ENCODE measurements around the gene ZNF385B. TPM values are rescaled to one million over a fixed set of nuclear protein-coding genes. Genes with fewer than 3 reads are reported as not detected.

Gene ZNF385B
- total RNA-seq, 5 donors from 2014 or later (not counting 1 experiment from before 2014, with no cell fraction given) = 0.12 TPM; not detected in 4

- no peaks in the 10 kb centered on the region for H3K4me1 ChIP-seq (ENCODE audit: control insufficient read depth in 1 of 2, extremely low read depth in 1 of 2, insufficient read depth in 2 of 2, low read length in 2 of 2)
- 67% methylated on average over 1 of the region's 2 CpGs for WGBS (ENCODE audit: insufficient coverage)
- DNase-seq = no peak
- H3K9me3 ChIP-seq = no peaks in the 10 kb centered on the region
- H3K27ac ChIP-seq (ENCODE audit: low read length) = no peak overlapping the region
- Mint-ChIP-seq H3K4me1 (no peaks in the 10 kb centered on the region), H3K27me3 (peaks cover 0 to 2% of the 10 kb centered on the region in 2 donors), H3K27ac (no peak overlapping the region), H3K36me3 (no peaks in the 10 kb centered on the region), H3K9me3 (peaks cover 0 to 2% (median 0%) of the 10 kb centered on the region in 3 donors), H3K4me3 (no peak overlapping the region)
- no peaks in the 10 kb centered on the region for H3K36me3 ChIP-seq (ENCODE audit: control insufficient read depth in 2 of 2, extremely low read depth in 1 of 2, insufficient read depth in 1 of 2, low read length in 1 of 2)
- CTCF ChIA-PET = no interaction called here
- no peak for ATAC-seq (replicated peaks in 1 of 4)
- no peak overlapping the region for H3K4me3 ChIP-seq (ENCODE audit: control insufficient read depth in 1 of 2, extremely low read depth in 1 of 2, low read length in 1 of 2)
- no peaks in the 10 kb centered on the region for H3K27me3 ChIP-seq (replicated peaks in 1 of 2; ENCODE audit: control insufficient read depth in 2 of 2, extremely low read depth in 1 of 2, insufficient read depth in 2 of 2, low read length in 1 of 2)
- POLR2A ChIA-PET = interaction anchor here in 1 of 2 donors (0.6 kb wide), 1 partner anchor 62 kb away, joined by 4 read pairs; no protein-coding TSS in a partner anchor
Measured at GRCh38 chr2:179532863-179533278, 328.5 kb downstream of the ZNF385B start.

GRCh38 chr2:179528576-179529069 is 332.8 kb downstream of the ZNF385B start:
- no peak overlapping the region for H3K27ac Mint-ChIP-seq
- Histone ChIP-seq H3K27me3 (replicated peaks in 1 of 2; ENCODE audit: control insufficient read depth in 2 of 2, extremely low read depth in 1 of 2, insufficient read depth in 2 of 2, low read length in 1 of 2) (no peaks in the 10 kb centered on the region), H3K27ac (ENCODE audit: low read length) (no peak overlapping the region), H3K9me3 (no peaks in the 10 kb centered on the region), H3K4me3 (ENCODE audit: control insufficient read depth in 1 of 2, extremely low read depth in 1 of 2, low read length in 1 of 2) (no peak overlapping the region), H3K36me3 (ENCODE audit: control insufficient read depth in 2 of 2, extremely low read depth in 1 of 2, insufficient read depth in 1 of 2, low read length in 1 of 2) (no peaks in the 10 kb centered on the region), H3K4me1 (ENCODE audit: control insufficient read depth in 1 of 2, extremely low read depth in 1 of 2, insufficient read depth in 2 of 2, low read length in 2 of 2) (no peaks in the 10 kb centered on the region)
- no peak for ATAC-seq (replicated peaks in 1 of 4)
- no peaks in the 10 kb centered on the region for H3K4me1 Mint-ChIP-seq
- H3K4me3 Mint-ChIP-seq = no peak overlapping the region
- no CpG with 5 or more reads among the region's 2 CpGs for WGBS (ENCODE audit: insufficient coverage)
- DNase-seq = no peak
- H3K9me3 Mint-ChIP-seq = no peaks in the 10 kb centered on the region
- CTCF ChIA-PET = no interaction called here
- POLR2A ChIA-PET = no interaction called here
- peaks cover 0 to 2% of the 10 kb centered on the region in 2 donors for H3K27me3 Mint-ChIP-seq
- no peaks in the 10 kb centered on the region for H3K36me3 Mint-ChIP-seq

GRCh38 chr2:179525340-179525739 is 336.1 kb downstream of the ZNF385B start:
- Mint-ChIP-seq H3K27me3 (peaks cover 0 to 2% of the 10 kb centered on the region in 2 donors), H3K4me1 (no peaks in the 10 kb centered on the region), H3K27ac (no peak overlapping the region), H3K4me3 (no peak overlapping the region), H3K9me3 (no peaks in the 10 kb centered on the region), H3K36me3 (no peaks in the 10 kb centered on the region)
- DNase-seq (no peak), ATAC-seq (replicated peaks in 1 of 4) (no peak)
- WGBS (ENCODE audit: insufficient coverage) = no CpG with 5 or more reads among the region's 3 CpGs
- H3K4me1 ChIP-seq (ENCODE audit: control insufficient read depth in 1 of 2, extremely low read depth in 1 of 2, insufficient read depth in 2 of 2, low read length in 2 of 2) = no peaks in the 10 kb centered on the region
- ChIA-PET POLR2A (no interaction called here), CTCF (no interaction called here)
- H3K27me3 ChIP-seq (replicated peaks in 1 of 2; ENCODE audit: control insufficient read depth in 2 of 2, extremely low read depth in 1 of 2, insufficient read depth in 2 of 2, low read length in 1 of 2) = no peaks in the 10 kb centered on the region
- H3K4me3 ChIP-seq (ENCODE audit: control insufficient read depth in 1 of 2, extremely low read depth in 1 of 2, low read length in 1 of 2) = no peak overlapping the region
- no peak overlapping the region for H3K27ac ChIP-seq (ENCODE audit: low read length)
- H3K9me3 ChIP-seq = no peaks in the 10 kb centered on the region
- H3K36me3 ChIP-seq (ENCODE audit: control insufficient read depth in 2 of 2, extremely low read depth in 1 of 2, insufficient read depth in 1 of 2, low read length in 1 of 2) = no peaks in the 10 kb centered on the region

- Histone ChIP-seq H3K4me1 (ENCODE audit: control insufficient read depth in 1 of 2, extremely low read depth in 1 of 2, insufficient read depth in 2 of 2, low read length in 2 of 2) (no peaks in the 10 kb centered on the region), H3K27me3 (replicated peaks in 1 of 2; ENCODE audit: control insufficient read depth in 2 of 2, extremely low read depth in 1 of 2, insufficient read depth in 2 of 2, low read length in 1 of 2) (no peaks in the 10 kb centered on the region), H3K4me3 (ENCODE audit: control insufficient read depth in 1 of 2, extremely low read depth in 1 of 2, low read length in 1 of 2) (no peak overlapping the region), H3K27ac (ENCODE audit: low read length) (no peak overlapping the region), H3K36me3 (ENCODE audit: control insufficient read depth in 2 of 2, extremely low read depth in 1 of 2, insufficient read depth in 1 of 2, low read length in 1 of 2) (no peaks in the 10 kb centered on the region), H3K9me3 (no peaks in the 10 kb centered on the region)
- POLR2A ChIA-PET = no interaction called here
- Mint-ChIP-seq H3K4me3 (no peak overlapping the region), H3K27me3 (peaks cover 0 to 2% of the 10 kb centered on the region in 2 donors), H3K27ac (no peak overlapping the region), H3K36me3 (no peaks in the 10 kb centered on the region), H3K4me1 (no peaks in the 10 kb centered on the region), H3K9me3 (no peaks in the 10 kb centered on the region)
- CTCF ChIA-PET = no interaction called here
- 20% methylated on average over 1 of the region's 5 CpGs for WGBS (ENCODE audit: insufficient coverage)
- DNase-seq (no peak), ATAC-seq (replicated peaks in 1 of 4) (no peak)
Measured at GRCh38 chr2:179524809-179525339, 336.5 kb downstream of the ZNF385B start.

- H3K4me3 Mint-ChIP-seq = no peak overlapping the region
- CTCF ChIA-PET = no interaction called here
- POLR2A ChIA-PET = no interaction called here
- no peaks in the 10 kb centered on the region for H3K4me1 ChIP-seq (ENCODE audit: control insufficient read depth in 1 of 2, extremely low read depth in 1 of 2, insufficient read depth in 2 of 2, low read length in 2 of 2)
- H3K27me3 Mint-ChIP-seq = peaks cover 0 to 3% of the 10 kb centered on the region in 2 donors
- H3K4me3 ChIP-seq (ENCODE audit: control insufficient read depth in 1 of 2, extremely low read depth in 1 of 2, low read length in 1 of 2) = no peak overlapping the region
- H3K27ac Mint-ChIP-seq = no peak overlapping the region
- no peaks in the 10 kb centered on the region for H3K9me3 Mint-ChIP-seq
- WGBS (ENCODE audit: insufficient coverage) = no CpG with 5 or more reads among the region's 1 CpG
- DNase-seq (no peak), ATAC-seq (replicated peaks in 1 of 4) (no peak)
- no peaks in the 10 kb centered on the region for H3K27me3 ChIP-seq (replicated peaks in 1 of 2; ENCODE audit: control insufficient read depth in 2 of 2, extremely low read depth in 1 of 2, insufficient read depth in 2 of 2, low read length in 1 of 2)
- no peaks in the 10 kb centered on the region for H3K36me3 ChIP-seq (ENCODE audit: control insufficient read depth in 2 of 2, extremely low read depth in 1 of 2, insufficient read depth in 1 of 2, low read length in 1 of 2)
- no peaks in the 10 kb centered on the region for H3K36me3 Mint-ChIP-seq
- no peak overlapping the region for H3K27ac ChIP-seq (ENCODE audit: low read length)
- no peaks in the 10 kb centered on the region for H3K9me3 ChIP-seq
- no peaks in the 10 kb centered on the region for H3K4me1 Mint-ChIP-seq
Measured at GRCh38 chr2:179521944-179522343, 339.5 kb downstream of the ZNF385B start.

GRCh38 chr2:179518830-179519229 is 342.6 kb downstream of the ZNF385B start:
- ChIA-PET POLR2A (no interaction called here), CTCF (no interaction called here)
- peaks cover 0 to 3% of the 10 kb centered on the region in 2 donors for H3K27me3 Mint-ChIP-seq
- WGBS (ENCODE audit: insufficient coverage) = 80% methylated on average over 4 of the region's 4 CpGs
- Histone ChIP-seq H3K27ac (ENCODE audit: low read length) (no peak overlapping the region), H3K27me3 (replicated peaks in 1 of 2; ENCODE audit: control insufficient read depth in 2 of 2, extremely low read depth in 1 of 2, insufficient read depth in 2 of 2, low read length in 1 of 2) (no peaks in the 10 kb centered on the region), H3K9me3 (no peaks in the 10 kb centered on the region), H3K4me3 (ENCODE audit: control insufficient read depth in 1 of 2, extremely low read depth in 1 of 2, low read length in 1 of 2) (no peak overlapping the region), H3K4me1 (ENCODE audit: control insufficient read depth in 1 of 2, extremely low read depth in 1 of 2, insufficient read depth in 2 of 2, low read length in 2 of 2) (no peaks in the 10 kb centered on the region), H3K36me3 (ENCODE audit: control insufficient read depth in 2 of 2, extremely low read depth in 1 of 2, insufficient read depth in 1 of 2, low read length in 1 of 2) (no peaks in the 10 kb centered on the region)
- no peaks in the 10 kb centered on the region for H3K4me1 Mint-ChIP-seq
- H3K9me3 Mint-ChIP-seq = no peaks in the 10 kb centered on the region
- ATAC-seq (replicated peaks in 1 of 4) = no peak
- H3K36me3 Mint-ChIP-seq = no peaks in the 10 kb centered on the region
- no peak overlapping the region for H3K27ac Mint-ChIP-seq
- H3K4me3 Mint-ChIP-seq = no peak overlapping the region
- DNase-seq = no peak

- Histone ChIP-seq H3K27ac (ENCODE audit: low read length) (no peak overlapping the region), H3K27me3 (replicated peaks in 1 of 2; ENCODE audit: control insufficient read depth in 2 of 2, extremely low read depth in 1 of 2, insufficient read depth in 2 of 2, low read length in 1 of 2) (no peaks in the 10 kb centered on the region), H3K4me1 (ENCODE audit: control insufficient read depth in 1 of 2, extremely low read depth in 1 of 2, insufficient read depth in 2 of 2, low read length in 2 of 2) (no peaks in the 10 kb centered on the region), H3K4me3 (ENCODE audit: control insufficient read depth in 1 of 2, extremely low read depth in 1 of 2, low read length in 1 of 2) (no peak overlapping the region), H3K36me3 (ENCODE audit: control insufficient read depth in 2 of 2, extremely low read depth in 1 of 2, insufficient read depth in 1 of 2, low read length in 1 of 2) (no peaks in the 10 kb centered on the region), H3K9me3 (no peaks in the 10 kb centered on the region)
- ATAC-seq (replicated peaks in 1 of 4) = no peak
- POLR2A ChIA-PET = no interaction called here
- CTCF ChIA-PET = no interaction called here
- Mint-ChIP-seq H3K4me1 (no peaks in the 10 kb centered on the region), H3K27me3 (peaks cover 0 to 4% of the 10 kb centered on the region in 2 donors), H3K36me3 (no peaks in the 10 kb centered on the region), H3K9me3 (no peaks in the 10 kb centered on the region), H3K4me3 (no peak overlapping the region), H3K27ac (no peak overlapping the region)
- WGBS (ENCODE audit: insufficient coverage) = no CpG with 5 or more reads among the region's 1 CpG
- DNase-seq = no peak
Measured at GRCh38 chr2:179513181-179513580, 348.2 kb downstream of the ZNF385B start.

Data from T-cell (primary cell).